ENCODE results near the gene VPS26C. TPM values are rescaled to one million over a fixed set of nuclear protein-coding genes. Genes with fewer than 3 reads are reported as not detected.

VPS26C gene
- total and polyA plus RNA-seq, 10 donors: 17.0 to 76.9 (median 50.6) TPM

DNA sequence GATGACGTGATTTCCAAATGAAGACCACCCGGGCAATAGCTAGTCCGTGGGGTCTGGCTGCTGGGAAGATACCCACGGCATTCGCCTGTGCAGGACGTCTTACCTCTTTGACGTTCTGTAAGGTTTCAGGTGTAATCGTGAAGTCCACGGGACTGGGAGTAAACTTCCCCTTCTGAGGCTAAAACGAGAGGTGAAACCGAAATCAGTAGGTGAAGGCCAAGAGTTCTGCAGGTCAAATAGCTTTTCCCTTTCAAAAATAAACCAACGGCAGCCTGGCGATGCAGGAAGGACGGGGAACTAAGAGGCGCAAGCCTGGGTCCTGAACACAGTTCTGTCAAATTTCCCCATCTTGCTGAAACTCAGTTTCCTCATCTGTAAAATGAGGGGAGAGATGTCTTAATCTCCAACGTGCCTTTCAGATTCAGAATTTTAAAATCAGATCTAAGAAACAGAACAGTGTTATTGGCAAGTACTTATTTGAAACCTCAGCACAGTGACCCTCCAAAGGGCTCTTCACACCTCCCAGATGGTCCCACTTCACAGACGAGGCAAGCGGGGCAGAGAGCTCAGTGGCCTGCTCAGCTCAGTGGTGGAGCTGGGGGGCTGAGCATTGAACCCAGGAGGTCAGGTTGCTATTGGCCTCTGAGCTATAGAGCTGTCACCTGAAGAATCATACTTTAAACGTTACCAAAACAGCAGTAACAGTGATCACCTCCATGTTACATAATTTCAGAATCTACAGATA lies 34.7 kb downstream of the VPS26C start:
- 76 to 87% (median 79%) methylated on average over 19 of the region's 19 CpGs for WGBS, 5 donors
- H3K36me3 ChIP-seq: peaks cover 2 to 100% (median 67%) of the 10 kb centered on the region in 6 donors
- intact Hi-C loops (cut with DNase I; ENCODE audit: low total_unique reads): no loop called here

DNA sequence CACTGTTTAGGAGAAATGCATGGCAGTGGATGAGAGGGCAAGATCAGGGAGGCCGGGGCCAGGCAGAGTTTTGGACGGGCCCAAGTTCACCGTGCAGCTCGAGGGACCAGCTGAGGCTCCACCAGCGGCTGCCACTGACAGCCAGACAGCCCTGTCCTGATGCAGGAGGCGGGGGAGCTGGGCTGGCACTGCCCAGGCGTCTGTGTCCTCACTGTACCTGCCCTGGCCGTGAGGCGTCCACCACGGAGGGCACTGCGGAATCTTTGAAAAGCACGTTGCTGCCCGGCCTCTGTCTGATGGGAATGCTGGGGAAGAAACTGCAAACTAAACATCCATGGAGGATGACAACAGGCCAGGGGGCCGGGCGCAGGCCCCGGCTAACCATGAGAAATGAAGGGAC lies 35.5 kb downstream of the VPS26C start:
- Histone ChIP-seq H3K27ac (peak overlapping the region in 2 of 8 donors; percentile 21 to 40), H3K27me3 (replicated peaks in 1 of 7) (no peaks in the 10 kb centered on the region), H3K9me3 (no peaks in the 10 kb centered on the region), H3K36me3 (peaks cover 2 to 100% (median 68%) of the 10 kb centered on the region in 6 donors), H3K4me1 (peaks cover 0 to 10% (median 0%) of the 10 kb centered on the region in 6 donors), H3K4me3 (no peak overlapping the region)
- no peak for DNase-seq
- WGBS, 5 donors: 93 to 96% (median 94%) methylated on average over 9 to 16 of the region's 16 CpGs
- intact Hi-C loops (cut with DNase I; ENCODE audit: low total_unique reads): no loop called here
- TF ChIP-seq POLR2AphosphoS5 (IDR thresholded peaks at IDR 0.05): peak in 1 of 3 donors; percentile 32
- TF ChIP-seq POLR2A (IDR thresholded peaks at IDR 0.05): no peak
- TF ChIP-seq, protein P1, sequence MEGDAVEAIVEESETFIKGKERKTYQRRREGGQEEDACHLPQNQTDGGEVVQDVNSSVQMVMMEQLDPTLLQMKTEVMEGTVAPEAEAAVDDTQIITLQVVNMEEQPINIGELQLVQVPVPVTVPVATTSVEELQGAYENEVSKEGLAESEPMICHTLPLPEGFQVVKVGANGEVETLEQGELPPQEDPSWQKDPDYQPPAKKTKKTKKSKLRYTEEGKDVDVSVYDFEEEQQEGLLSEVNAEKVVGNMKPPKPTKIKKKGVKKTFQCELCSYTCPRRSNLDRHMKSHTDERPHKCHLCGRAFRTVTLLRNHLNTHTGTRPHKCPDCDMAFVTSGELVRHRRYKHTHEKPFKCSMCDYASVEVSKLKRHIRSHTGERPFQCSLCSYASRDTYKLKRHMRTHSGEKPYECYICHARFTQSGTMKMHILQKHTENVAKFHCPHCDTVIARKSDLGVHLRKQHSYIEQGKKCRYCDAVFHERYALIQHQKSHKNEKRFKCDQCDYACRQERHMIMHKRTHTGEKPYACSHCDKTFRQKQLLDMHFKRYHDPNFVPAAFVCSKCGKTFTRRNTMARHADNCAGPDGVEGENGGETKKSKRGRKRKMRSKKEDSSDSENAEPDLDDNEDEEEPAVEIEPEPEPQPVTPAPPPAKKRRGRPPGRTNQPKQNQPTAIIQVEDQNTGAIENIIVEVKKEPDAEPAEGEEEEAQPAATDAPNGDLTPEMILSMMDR (IDR thresholded peaks at IDR 0.05 in 8 of 11, conservative IDR thresholded peaks at IDR 0.05 in 3 of 11): no peak

More for the DNA sequence above, 34.7 kb downstream of the VPS26C start:
- Histone ChIP-seq H3K9me3 (no peaks in the 10 kb centered on the region), H3K27ac (peak overlapping the region in 2 of 8 donors; percentile 21 to 40), H3K4me1 (peaks cover 0 to 12% (median 0%) of the 10 kb centered on the region in 6 donors), H3K27me3 (replicated peaks in 1 of 7) (no peaks in the 10 kb centered on the region), H3K4me3 (no peak overlapping the region)
- no peak for TF ChIP-seq POLR2AphosphoS5 (IDR thresholded peaks at IDR 0.05)
- TF ChIP-seq, protein P1 (IDR thresholded peaks at IDR 0.05 in 8 of 11, conservative IDR thresholded peaks at IDR 0.05 in 3 of 11): no peak
- TF ChIP-seq POLR2A (IDR thresholded peaks at IDR 0.05): no peak
- DNase-seq: no peak

DNA sequence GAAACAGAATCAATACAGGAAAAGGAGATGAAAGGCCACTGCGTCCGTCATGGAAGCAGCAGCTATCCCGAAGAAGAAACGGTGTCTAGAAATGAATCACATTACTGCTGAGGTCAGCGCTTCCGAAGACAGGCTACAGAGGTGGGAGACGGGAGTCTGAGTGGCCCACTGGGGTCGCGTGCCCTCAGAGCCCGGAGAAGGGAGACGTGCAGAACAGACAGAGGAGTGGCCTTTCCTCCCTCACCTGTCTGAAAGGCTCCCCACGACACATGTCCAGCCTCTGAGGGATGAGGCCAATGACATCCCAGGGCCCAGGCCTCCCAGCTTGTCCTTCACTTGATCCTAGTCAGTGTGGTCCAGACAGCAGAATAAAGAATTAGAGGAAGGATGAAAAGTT lies 35.9 kb downstream of the VPS26C start:
- TF ChIP-seq POLR2A (IDR thresholded peaks at IDR 0.05): no peak
- peak in 1 of 3 donors; percentile 2 for TF ChIP-seq POLR2AphosphoS5 (IDR thresholded peaks at IDR 0.05)
- no peaks in the 10 kb centered on the region for H3K27me3 ChIP-seq (replicated peaks in 1 of 7)
- peaks cover 2 to 100% (median 70%) of the 10 kb centered on the region in 6 donors for H3K36me3 ChIP-seq
- intact Hi-C loops (cut with DNase I; ENCODE audit: low total_unique reads): no loop called here
- H3K9me3 ChIP-seq: no peaks in the 10 kb centered on the region
- peaks cover 0 to 14% (median 0%) of the 10 kb centered on the region in 6 donors for H3K4me1 ChIP-seq
- no peak overlapping the region for H3K4me3 ChIP-seq
- no peak overlapping the region for H3K27ac ChIP-seq
- no peak for DNase-seq
- WGBS, 5 donors: 88 to 93% (median 90%) methylated on average over 12 of the region's 12 CpGs

DNA sequence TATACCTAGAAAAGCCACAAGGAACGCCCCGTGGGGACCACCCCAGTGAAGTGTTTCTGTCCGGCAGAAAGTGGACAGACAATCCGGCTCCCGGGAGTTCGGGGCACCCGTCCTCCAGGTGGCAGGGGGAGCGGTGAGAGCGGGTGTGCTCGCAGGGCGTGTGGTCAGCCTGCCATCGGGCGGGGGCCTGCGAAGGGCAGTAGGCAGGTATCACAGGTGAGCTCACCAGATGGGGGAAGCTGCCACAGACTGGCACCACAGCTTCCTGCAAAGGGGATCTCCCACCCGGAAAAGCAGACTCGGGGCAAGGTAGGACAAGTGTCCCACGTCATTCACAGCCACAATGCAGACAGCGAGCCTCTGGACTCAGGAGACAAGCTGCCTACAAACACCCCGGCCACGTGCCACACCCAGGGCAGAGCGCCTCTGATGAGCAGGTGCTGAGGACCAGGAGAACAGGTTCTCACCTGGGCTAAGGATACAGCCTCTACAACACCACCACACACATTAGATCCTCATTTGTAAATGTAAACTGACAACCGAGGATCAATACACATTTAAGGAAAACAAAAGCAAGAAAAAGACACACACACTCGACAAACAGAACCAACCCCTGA lies 36.4 kb downstream of the VPS26C start:
- Histone ChIP-seq H3K4me1 (peaks cover 0 to 19% (median 2%) of the 10 kb centered on the region in 6 donors), H3K9me3 (no peaks in the 10 kb centered on the region), H3K27me3 (replicated peaks in 1 of 7) (no peaks in the 10 kb centered on the region), H3K4me3 (no peak overlapping the region), H3K36me3 (peaks cover 2 to 100% (median 74%) of the 10 kb centered on the region in 6 donors), H3K27ac (no peak overlapping the region)
- intact Hi-C loops (cut with DNase I; ENCODE audit: low total_unique reads): no loop called here
- peak in 1 of 3 donors; percentile 5 for TF ChIP-seq POLR2AphosphoS5 (IDR thresholded peaks at IDR 0.05)
- no peak for TF ChIP-seq POLR2A (IDR thresholded peaks at IDR 0.05)
- DNase-seq: no peak
- 89 to 95% (median 94%) methylated on average over 17 to 23 of the region's 23 CpGs for WGBS, 5 donors

DNA sequence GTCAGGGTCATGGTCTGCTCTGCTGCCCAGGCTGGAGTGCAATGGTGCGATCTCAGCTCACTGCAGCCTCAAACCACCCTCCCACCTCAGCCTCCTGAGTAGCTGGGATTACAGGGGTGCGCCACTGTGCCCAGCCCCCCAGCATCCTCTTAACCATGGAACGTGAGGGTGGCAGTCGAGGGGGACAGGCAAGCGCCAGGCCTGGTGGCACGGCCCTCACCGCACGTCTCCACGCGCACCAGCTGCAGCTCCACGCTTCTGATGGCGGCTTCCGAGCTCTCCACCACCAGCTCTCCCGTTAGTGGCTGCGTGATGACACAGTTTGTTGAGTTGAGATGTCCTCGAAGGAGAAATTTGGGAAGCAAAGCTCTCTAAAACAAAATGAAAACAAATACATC lies 39.1 kb downstream of the VPS26C start:
- intact Hi-C loops (cut with DNase I; ENCODE audit: low total_unique reads): no loop called here
- H3K36me3 ChIP-seq: peaks cover 2 to 100% (median 84%) of the 10 kb centered on the region in 6 donors

More for the DNA sequence above, 39.1 kb downstream of the VPS26C start:
- no peak for DNase-seq
- no peaks in the 10 kb centered on the region for H3K27me3 ChIP-seq (replicated peaks in 1 of 7)
- no peak for TF ChIP-seq POLR2AphosphoS5 (IDR thresholded peaks at IDR 0.05)
- TF ChIP-seq, protein P1 (IDR thresholded peaks at IDR 0.05 in 8 of 11, conservative IDR thresholded peaks at IDR 0.05 in 3 of 11): no peak
- no peak for TF ChIP-seq POLR2A (IDR thresholded peaks at IDR 0.05)
- 95 to 98% (median 96%) methylated on average over 16 of the region's 16 CpGs for WGBS, 5 donors
- H3K4me1 ChIP-seq: peaks cover 0 to 46% (median 15%) of the 10 kb centered on the region in 6 donors
- no peaks in the 10 kb centered on the region for H3K9me3 ChIP-seq
- no peak overlapping the region for H3K27ac ChIP-seq
- H3K4me3 ChIP-seq: no peak overlapping the region
